HG02973 (cell line): Measurements from ENCODE around the gene CDKN3.

Experiments used
- ATAC-seq: cut with Tn5 transposase; IDR thresholded peaks from one replicate; pipeline ENCODE4 v1.9.1; 2021; ENCODE audit warnings: moderate library complexity; ENCODE audit not compliant: unreplicated experiment

The CDKN3 gene

GRCh38 chr14:54396493-54397335 lies at the start of gene CDKN3:
Gene CDKN3 (plus strand): TSS chr14:54397007. CDS start chr14:54397069, 62 bp downstream.
- peak; percentile 97 for ATAC-seq

DNA sequence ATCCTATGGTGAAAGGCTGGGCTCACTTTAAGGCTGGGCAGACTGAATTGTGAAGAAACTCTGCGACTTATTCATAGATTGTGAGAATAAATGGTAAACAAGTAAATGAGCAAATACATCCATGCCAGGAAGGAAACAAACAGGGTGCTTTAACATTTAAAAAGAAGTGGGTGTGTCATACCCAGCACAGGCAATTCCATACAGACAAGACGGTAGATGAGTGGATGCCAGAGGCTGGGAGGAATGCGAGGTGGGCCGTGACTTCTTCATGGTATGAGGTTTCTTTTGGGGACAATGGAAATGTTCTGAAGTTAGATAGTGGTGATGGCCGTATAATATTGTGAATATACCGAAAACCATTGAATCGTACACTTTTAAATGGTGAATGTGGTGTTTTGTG lies 49.8 kb upstream of the CDKN3 start:
- ATAC-seq = no peak

DNA sequence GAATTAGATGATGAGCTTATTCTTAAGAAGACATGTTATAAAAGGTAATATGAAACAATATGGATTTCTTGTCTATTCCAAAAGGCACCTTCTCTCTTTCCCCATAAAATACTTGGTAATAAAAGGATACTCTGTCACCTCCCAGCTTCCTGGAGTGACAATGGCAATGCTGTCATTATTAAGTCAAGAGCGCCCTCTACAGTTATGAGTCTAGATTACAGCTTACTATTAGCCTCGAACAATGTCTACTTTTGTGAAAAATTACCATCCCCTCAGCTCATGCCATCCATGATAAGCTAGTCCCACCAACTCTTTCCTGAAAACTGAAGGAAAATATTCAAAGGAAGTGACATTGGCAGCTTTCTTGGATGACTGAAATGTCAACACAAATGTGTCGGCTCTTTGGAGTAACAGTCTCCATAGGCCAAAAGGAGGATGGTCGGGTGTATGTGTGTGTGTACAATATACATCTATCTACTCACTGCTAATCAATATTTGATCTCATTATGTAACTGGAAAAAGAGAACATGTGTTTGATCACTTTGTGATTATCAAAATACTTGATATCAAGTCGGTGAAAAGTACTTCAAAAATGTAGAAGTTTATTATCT lies 48.7 kb upstream of the CDKN3 start:
- peak; percentile 53 for ATAC-seq

- ATAC-seq = no peak
Measured at GRCh38 chr14:54348923-54349620, 47.7 kb upstream of the CDKN3 start.

GRCh38 chr14:54349713-54350112 lies 47.1 kb upstream of the CDKN3 start:
- ATAC-seq = no peak

- no peak for ATAC-seq
Measured at GRCh38 chr14:54350203-54350602, 46.6 kb upstream of the CDKN3 start.

DNA sequence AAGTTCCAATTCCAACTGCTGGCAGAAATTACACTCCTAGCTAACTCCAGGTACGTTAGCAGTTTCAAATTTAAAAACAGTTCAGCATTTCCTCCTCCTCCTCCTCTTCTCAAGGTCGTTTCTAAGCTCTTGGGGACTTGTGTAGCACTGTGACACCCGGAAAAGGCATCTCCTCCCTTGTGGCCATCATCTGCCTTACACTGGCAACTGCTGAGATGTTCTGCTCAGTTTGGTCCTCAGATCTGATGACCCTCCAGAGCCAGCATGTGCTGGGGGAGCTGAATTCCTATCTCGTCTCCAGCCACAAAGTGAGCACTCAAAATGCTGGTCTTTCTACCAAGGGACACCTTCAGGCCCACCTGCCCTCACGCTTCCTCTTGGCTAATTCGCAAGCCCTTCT lies 43.5 kb upstream of the CDKN3 start:
- no peak for ATAC-seq

DNA sequence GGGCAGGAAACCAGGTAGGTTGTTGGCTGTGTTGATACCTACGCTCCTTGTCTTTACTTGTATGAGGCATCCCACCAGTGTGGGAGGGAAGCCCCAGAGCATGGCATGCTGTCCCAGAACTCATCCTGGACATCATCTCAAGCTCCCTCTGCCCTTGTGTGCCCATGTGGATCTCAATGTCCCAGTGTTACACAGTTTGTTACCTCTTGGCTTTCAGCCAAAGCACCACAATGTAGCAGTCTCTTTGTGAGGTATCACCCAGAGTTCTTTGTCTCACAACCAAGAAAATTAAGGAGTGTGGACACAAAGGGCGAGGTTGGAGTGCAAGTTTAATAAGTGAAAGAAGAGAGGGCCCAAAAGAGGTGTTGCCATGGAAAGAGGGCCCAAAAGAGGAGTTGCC lies 43.1 kb upstream of the CDKN3 start:
- no peak for ATAC-seq

DNA sequence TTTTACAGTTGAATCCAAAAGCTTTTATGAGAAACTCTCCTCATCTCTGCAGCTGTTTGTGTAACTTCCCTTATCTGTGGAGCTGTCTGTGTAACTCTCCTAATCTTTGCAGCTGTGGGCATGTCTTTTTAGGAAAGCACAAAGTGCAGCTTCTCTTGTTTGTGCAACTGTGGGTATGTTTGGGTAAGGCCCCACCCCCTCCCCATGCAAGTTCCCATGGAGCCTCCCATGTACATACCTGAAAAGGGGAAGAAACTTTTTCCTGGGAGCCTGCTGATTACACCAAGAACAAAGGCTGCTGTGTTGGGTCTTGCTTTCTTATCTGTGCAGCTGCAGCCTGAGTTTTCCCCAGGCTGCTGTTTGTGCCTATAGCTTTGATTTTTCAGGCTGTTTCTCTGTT lies 42.7 kb upstream of the CDKN3 start:
- ATAC-seq = no peak

GRCh38 chr14:54354968-54355641 lies 41.7 kb upstream of the CDKN3 start:
- no peak for ATAC-seq

DNA sequence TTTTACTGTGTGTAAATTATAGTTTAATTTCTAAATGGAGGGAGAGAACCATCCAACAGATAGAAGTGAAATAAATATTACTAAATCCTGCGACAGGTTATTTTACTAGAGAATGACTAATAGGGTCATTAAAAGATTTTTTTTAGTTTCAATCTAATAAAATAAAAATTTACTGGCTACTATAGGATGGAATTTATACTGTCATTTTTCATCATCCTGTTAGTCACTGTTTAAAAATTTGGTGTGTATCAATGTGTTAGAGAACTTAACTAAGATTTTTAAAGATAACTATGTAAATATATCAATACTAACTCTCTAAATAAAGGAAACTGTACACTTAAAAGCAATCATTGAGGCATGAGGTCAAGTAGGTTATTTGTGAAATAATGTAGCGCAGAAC lies 41.1 kb upstream of the CDKN3 start:
- ATAC-seq = no peak

GRCh38 chr14:54356172-54356571 lies 40.6 kb upstream of the CDKN3 start:
- no peak for ATAC-seq

DNA sequence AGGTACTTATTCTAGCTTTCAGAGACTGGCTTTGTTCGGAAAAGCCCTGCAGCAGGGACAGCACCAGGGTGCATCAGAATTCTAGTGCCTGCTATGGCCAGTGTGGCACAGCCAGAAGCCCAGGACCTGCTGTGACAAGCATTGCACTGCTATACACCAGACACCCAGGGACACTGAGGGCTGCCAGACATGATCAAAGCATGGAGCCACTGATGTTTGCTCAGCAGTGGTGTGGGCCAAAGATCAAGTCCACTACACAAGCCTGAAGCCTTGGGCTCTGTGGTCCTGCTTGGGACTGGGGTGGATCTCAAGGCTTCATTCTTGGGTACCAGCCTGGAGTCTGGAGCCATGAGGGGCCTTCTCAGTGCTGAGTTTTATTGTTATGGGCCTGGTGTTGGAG lies 36.1 kb upstream of the CDKN3 start:
- ATAC-seq = no peak

DNA sequence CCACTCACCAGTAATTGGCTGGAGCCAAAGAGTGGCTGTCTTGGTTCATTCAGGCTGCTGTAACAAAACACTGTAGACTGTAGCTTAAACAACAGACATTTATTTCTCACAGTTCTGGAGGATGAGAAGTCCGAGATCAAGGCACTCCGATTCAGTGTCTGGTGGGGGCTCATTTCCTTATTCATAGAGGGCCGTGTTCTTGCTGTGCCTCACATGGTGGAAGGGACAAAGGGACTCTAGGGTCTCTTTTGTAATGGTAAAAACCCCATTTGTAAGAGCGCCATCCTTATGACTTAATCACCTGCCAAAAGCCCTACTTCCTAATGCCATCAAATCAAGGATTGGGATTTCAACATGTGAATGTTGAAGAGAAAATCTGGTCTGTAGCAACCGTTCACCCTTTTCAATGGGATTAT lies 34.7 kb upstream of the CDKN3 start:
- ATAC-seq = no peak

DNA sequence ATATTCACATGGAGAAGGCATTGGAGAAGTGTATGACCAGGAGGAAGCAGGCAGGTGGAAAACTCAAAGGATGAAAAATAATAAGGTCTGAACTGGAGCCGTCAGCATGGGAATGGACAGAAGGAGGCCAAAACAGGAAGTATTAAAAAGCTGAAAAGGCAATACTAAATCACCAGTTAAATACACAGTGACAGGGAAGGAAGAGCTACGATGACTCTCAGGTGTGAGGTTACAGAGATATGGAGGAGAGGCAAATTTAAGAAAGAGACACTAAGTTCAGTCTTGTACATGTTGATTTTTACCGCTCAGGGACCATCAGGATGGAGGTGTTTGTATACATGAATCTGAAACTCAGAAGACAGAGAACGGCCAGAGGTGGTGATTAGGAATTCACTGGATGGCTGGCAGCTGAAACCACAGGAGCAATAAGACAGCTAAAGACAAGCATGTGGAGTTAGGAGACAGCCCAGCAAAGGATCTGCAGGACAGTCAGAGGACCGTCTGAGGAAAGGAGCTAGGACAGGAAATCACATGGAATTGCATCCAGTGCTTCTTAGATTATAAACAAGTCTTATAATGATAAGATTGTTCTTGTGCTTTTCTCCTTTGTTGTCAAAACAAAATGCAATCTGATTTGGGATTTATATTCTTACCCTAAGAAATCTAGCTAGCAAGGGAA lies 33.9 kb upstream of the CDKN3 start:
- no peak for ATAC-seq

- ATAC-seq = no peak
Measured at GRCh38 chr14:54364555-54365415, 32.0 kb upstream of the CDKN3 start.

DNA sequence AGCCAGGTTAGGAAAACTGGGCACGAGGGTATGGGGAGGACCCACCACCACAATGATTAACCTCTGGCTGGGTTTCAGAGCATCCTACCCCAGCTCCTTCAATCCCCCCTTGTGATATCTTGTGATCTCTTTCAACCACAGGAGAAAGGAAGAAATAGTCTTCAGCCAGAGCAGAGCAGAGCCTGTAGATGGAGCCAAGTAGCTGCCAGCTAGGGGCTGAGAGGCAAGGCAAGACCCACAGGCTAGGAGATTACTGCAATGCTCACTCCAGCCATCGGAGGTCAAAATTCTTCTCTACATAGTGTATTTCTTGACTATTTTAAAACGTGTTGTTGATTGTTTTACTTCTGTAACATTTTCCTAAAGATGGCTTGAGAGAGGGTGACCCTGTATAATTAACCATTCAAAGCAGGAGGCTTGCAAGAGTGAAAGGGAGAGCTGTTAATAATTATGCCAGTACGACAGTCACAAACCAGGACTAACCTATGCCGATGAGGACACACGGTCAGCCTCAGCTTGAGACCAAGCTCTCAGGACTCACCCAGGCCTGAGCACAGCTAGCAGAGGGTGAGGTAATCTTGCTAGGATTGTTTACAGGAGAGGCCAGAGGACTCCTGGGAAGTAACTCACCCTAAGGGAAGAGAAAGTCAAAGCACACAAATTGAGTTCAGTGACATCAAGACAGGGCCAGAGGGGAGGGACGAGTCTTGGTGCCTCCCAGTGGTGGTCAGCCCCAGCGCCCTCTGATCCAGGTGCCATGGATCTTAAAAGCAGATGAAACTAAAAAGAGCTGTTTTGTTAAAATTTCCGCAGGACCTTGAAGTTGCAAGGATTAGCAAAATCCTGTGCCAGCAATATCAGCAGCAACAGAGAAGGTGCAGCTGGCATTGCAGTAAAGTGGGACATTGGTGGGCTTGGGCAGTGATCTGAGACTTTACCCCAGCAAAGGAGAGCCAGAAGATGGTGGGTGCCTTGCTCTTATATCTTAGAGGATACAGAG lies 29.8 kb upstream of the CDKN3 start:
- ATAC-seq = no peak

DNA sequence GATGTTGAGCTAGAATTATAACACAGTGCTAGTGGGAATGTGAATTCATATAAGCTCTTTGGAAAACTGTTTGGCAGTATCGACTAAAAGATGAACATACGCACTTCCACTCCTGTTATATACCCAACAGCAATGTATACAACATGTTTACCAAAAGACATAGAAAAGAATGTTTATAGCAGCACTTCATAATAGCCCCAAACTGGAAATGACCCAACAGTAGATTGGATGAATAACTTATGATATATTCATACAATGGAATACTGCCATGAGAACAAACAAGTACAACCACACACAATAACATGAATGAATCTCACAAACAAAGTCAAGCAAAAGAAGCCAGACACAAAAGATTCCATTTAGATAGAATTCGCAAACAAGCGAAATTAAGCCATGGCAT lies 28.5 kb upstream of the CDKN3 start:
- ATAC-seq = no peak

GRCh38 chr14:54369343-54369742 lies 27.5 kb upstream of the CDKN3 start:
- no peak for ATAC-seq
